Stimulated activated CD8-positive, alpha-beta memory T cell treated with anti-CD3 and anti-CD28 coated beads, Interleukin-2, amount 100 ng/mL, for 1 hour (primary cell): ENCODE results near the gene MAML2.

Experiments
- DNase-seq, 2 donors: peaks; one replicate each; pipeline ENCODE4 v3.0.0-alpha.2; 2020; ENCODE audit warnings: low read depth in 2 of 2

Gene MAML2

DNA sequence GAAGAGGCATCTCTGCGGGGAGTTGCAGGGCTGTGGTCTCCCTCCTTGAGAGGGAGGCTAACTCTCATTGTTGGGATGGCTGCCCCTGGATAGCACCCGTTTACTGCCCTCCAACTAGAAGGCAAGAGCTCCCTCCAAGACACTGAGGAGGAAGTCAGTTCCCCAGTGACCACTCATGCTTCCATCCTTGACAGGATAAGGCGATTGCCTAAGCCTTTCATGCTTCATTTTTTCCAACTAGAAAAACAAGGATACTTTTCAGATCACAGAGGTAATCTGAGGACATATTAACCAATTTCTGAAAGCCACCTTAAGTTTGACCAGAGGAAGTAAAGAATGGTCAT, 186.6 kb downstream of the MAML2 start:
- DNase-seq: no peak

DNA sequence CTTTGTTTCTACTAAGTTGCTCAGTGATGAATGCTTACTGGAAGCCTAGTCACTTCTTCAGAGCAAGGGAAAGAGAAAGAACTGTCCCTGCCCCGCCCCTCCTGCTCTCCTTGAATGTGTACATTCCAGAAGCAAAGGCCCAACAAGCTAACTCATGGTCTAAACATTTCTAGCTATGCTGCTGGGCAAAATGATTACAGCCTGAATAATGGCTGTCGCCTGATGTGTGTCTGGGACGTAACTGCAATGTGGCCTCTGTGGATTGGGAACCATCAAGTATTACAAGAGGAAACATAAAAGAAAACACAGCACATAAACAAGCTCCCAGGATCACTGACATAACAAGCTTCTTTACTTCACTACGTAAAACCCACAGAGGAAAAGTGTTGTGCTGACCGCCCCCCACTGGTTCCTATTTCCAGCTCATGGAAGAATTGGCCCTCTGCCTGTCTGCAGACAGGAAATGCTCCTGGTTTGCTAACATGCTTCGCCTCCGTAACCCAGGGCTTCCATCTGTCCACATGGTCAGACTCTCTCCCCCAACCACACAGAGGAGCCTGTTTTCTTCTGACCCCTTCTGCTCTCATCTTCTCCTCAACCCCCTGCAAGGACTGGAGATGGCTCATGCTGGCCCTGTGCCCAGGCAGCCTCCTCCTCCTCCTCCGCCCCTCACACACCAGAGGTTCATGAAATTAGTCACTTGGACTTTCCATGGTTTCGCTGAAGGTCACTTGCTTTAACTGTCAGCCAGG, 187.2 kb downstream of the MAML2 start:
- no peak for DNase-seq

DNA sequence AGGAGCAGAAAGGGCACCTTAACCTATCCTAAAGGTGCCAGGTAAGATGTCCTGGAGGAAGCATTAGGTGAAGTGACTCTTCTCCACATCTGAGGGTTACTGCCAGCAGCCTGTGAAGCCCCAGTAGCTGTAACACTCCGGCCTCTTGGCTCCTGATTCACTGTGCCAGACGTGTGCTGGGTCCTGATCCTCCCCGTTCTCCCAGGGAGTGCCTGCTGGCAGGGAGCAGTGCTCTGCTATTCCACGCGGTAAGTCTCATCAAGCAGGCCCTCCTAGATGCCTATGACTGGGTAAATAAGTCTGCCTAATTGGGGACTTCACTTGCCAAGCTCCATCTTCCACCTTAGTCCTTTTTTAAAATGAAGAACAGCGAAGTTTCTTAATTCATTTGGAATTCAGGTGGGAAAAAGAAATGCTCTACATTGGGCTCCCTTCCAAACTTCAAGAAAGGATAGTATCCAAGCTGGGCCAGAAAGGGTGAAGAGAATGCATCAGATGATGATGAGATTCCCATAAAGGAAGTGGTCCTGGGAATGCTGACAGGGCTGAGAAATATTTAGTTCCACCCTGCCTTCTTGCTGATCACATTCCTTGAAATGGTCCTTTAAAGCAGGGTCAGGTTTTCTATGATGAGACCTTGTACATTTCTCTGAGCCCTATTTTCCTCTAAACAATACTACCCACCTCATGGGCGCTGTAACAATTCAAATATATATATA, 188.0 kb downstream of the MAML2 start:
- no peak for DNase-seq

DNA sequence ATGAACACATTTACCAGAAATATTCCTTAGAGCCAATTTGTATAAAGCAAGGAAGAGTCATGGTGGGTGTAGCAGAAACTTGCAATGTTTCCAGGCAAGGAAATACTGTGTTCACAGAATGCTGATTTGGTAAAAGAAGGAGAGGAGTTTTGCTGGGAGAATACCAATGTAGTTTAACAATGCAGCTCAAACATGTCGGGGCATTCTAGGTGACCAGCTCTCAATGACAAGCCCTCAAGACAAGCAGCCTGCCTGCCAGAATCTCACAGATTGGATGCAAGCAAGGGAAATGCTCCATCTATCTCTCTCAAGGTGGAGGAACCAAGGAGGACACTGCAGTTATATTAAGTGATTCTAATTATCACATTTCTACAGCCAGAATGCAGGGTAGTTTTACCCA, 190.4 kb downstream of the MAML2 start:
- no peak for DNase-seq

DNA sequence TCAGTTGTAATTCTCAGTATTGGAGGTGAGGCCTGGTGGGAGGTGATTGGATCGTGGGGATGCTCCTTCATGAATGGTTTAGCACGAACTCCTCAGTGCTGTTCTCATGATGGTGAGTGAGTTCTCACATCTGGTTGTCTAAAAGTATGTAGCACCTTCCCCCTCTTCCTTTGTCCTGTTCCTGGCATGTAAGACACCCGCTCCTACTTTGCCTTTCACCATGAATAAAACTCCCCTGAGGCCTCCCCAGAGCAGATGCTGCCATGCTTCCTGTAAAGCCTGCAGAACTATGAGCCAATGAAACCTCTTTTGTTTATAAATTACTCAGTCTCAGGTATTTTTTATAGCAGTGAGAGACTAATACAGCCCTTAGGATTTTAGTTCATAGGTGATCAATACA, 191.5 kb downstream of the MAML2 start:
- DNase-seq: no peak

DNA sequence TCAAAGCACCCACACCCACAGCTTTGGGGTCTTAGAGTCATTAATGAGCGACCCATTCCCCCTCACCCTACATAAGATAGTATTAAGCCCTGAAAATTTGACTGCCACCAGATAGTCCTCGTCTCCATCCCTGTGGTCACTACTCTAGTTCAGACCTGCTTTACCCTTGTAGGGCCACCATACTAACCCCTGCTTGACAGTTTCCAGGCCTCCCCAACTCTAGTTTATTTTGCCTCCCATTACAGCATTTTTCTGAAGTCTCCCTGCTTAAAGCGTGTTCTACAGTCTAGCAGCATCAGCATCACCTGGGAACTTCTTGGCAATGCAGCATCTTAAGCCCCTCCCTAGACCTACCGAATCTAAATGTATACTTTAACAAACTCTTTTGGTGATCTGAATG, 192.4 kb downstream of the MAML2 start:
- DNase-seq: no peak

DNA sequence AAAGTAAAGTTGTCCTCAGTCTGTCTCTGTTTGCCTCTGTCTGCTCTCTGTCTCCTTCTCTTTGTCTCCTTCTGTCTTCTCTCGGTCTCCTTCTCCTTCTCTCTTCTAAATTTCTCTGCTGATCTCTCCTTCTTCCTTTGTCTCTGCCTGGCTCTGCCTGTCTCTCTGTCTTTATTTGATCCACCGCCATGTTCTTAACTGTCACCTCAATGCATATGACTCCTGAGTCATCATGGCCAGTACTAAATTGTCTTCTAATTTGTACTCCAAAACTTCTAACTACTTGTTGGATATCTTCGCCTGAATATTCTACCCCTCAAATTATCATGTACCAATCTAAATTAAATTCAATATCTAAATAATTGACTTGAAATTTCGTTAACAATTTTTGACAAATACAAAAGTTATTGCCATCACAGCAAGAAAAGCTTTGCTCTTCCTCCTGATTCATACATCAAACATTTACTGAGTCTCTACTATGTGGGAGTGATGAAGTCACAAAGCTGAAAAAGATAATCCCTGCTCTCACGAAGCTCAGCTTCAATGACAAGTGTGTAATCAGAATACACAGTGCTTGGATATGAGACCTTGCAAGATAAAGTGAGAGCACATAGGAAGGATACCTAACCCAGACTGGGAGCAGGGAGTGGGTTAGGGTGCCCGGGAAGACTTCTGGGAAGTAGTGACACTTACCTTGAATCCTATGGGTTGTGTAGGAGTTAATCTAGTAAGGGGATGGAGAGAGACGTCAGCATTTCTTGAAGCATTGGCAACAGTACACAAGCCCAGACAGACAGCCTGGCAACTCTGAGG, 193.0 kb downstream of the MAML2 start:
- no peak for DNase-seq

DNA sequence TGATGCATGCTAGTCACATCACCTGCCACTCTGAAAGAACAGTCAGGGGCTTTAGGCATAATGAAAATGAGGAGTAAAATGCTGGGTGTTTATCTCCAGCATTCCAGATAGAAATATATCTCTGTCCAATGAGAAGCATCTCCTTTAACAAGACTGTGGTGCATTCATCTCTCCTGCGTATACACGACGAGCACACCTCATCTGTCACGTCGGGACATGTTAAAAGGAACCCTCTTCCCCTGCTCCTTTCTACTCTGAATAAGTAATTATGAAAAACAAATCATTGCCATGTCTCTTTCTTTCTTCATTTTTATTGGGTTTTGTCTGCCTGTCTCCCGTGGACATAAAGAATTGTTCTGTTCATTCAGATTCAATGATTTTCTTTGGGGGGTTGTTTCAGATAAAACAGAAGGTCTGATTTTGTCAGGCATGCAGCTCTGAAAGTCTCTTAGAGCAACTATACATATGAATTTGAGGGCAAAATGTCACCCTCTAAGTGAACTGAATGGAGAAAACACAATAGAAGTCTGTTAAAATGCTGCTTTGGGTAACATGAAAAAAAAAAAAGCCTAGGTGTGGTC, 195.0 kb downstream of the MAML2 start:
- no peak for DNase-seq

DNA sequence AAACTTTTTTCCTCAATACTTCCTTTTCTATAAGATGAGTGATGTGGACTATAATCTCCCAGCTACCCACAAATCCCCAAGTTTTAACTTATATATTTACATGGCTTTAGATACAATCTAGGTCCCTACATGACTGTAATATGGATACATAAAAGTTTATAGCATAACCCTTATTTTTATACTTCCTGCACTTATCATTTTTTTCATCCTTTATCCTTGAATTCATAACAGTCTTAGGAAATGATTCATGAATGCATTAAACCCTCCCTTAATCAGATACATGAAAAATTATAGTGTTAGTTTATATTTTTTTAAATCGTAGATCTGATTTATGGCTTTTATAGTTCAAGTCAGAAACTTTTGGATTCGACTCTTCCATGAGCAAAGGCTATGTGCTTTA, 195.8 kb downstream of the MAML2 start:
- no peak for DNase-seq

DNA sequence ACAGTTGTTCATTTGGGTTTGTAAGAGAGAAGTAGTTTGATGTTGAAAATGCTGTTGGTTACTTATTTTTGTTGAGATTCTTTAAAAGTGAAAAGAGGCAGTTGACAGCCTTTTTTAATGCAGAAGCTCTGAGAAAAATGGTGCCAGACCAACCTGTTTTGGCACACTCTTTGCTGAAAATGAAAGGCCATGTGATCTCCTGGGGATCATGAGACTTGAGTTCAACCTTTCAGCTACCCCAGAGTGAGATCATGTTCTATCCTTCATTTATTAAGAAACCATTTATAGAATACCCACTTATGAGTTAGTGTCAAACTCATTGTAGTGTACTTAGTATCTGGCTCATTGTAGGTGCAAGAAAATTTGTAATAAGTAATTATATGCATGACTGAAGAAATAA, 196.2 kb downstream of the MAML2 start:
- DNase-seq: no peak

DNA sequence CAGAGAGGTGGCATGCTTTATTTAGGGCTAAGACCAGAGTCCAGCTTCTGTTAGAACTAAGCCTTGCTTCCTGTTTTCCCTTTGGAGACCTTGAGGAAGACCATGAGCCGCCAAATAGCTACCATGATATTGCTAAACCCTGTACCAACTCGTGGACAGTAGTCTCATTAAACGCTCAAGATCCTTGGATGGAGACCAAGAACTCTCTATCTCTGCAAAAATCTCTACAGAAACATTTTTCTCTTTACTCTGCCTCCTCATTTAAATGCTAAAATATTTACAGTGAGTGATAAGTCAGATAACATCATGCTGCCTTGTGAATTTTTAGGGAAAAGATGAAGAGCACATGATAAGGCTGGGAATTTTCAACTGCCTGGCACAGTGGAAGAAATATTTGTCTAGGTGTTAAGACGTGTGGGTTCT, 197.8 kb downstream of the MAML2 start:
- no peak for DNase-seq

DNA sequence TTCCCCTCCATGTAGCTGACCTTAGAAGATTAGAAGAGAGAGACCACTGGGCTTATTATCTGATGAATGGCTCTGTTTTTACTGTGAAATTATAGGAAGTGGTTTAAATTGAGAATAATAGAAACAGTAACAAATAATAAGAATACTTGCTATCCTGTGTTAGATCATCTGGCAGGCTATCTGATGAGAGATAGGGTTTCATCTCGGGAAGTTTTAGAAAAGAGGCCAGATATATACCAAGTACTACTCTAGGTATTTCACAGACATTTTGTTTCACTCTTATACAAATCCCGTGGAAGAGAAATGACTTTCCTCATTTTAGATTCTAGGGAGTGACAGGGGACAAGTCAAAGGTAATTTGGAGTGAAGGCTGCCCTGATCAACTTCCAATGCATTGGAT, 198.4 kb downstream of the MAML2 start:
- no peak for DNase-seq

DNA sequence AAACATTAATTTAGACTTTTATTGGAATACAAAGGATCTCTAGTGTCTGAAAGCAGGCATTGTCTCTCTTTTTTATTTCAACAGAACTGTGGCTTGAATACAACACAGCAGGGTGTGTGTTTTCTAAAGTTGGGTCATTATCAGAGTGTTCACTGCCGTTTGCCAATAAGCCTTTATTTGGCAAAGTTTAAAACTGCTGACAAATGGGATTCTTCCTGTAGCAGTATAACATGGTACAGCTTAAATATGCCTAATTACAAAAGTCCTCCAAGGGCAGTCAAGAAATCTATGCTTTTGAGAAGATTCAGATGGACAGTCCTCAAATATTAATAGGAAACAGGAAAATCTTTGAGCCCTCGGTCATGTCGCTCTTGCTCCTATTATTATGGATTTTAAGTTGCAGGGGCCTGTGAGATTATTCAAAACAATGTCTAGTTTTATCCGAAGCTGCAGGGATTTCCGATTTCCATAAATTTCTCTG, 199.9 kb downstream of the MAML2 start:
- no peak for DNase-seq

DNA sequence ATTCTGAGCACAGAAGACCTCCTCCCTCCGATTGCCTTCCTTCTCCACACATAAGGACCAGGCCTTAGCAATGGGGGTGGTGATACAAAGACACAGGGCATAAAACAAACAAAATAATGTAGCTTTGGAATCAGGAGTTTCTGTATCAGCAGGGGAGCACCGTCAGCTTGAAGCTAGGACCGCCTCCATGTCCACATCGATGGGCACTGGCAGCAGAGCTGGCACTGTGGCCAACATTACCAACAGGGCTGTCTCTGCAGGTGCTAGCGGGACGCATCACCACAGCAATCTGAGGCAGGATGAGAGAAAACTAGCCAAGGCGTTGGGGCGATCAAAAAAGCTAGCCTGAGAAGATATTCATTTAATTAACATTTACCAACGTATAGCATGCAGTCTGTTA, 201.4 kb downstream of the MAML2 start:
- DNase-seq: no peak

DNA sequence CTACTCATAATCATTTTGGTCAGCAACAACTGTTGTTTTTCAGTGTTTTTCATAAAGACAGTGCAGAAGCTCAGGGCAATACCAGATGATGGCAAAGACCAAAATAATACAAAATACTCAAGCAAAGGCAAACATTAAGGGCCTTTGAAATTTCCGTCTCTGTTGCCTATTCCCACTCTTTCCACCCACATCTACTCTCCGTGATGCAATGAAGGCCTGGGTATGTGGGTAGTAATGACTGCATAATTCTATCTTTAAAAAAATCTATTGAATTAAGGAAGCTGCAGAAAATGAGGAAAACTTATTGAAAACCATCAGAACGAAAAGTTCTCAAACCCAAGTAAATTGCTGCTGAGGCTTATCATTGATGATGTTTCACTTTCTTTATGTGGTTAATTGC, 203.3 kb downstream of the MAML2 start:
- no peak for DNase-seq

DNA sequence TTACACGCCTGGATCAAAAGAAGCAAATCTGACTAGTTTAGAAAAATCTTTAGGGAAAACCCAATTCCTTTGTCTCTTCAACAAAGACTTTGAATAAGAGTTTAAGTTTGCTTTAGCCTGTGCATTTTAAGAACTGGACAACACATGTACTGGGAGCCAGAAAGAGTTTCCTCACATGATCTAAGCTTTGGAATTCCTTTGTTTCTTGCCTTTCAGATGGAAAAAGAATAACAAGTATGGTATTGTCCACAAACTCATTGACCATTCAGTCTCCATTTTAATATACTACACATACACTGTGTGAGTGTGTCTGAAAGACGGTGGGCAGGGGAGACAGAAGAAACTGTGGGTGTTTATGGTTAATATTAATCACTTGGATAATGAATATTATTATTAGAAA, 205.6 kb downstream of the MAML2 start:
- no peak for DNase-seq

DNA sequence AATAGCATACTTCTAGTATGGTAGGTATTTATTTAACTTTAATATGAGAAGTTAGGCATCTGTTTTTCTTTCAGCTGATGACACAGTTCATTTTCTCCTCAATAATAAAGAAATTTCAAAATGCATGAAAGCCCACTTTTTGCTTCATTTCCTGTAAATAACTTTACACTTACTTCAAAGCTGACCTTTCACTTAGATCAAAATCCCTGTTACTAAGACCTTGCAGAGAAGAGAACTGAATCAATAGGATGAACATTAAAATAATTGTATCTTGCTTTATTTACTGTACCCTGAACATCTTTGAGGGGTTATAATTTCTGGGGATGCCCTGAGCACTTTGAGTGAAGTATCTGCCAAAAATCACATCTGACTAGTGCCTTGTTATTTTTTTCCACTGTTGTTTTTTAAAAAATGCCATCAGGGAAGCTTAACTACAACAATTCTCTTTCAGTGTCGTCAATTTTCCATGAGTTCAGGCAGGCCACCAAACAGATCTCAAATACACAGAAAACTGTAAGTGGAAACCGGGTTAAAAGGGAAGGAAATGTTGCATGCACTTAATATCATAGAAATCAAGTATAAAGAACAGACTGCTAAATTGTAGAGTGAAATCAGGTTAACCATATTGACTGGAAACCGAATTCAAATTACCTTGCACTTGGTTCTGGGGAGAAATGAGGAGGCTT, 206.2 kb downstream of the MAML2 start:
- no peak for DNase-seq

DNA sequence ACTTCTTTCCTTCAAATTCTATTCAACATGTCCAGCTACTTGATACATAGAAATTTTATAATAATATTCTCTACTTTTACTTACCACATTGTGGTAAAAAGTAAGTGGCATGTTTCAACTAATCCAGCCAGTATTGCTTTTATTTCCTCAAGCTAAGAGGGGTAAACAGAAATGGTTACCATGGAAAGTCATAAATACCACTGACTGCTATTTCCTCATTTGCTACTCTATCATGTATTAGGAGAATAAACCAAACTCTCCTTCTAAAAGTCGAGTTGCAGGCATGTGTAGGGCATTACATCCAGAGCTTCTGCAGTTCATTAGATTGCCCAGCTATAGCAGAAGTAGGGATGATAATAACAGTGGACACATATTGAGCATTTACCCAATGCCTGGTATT, 208.4 kb downstream of the MAML2 start:
- no peak for DNase-seq

DNA sequence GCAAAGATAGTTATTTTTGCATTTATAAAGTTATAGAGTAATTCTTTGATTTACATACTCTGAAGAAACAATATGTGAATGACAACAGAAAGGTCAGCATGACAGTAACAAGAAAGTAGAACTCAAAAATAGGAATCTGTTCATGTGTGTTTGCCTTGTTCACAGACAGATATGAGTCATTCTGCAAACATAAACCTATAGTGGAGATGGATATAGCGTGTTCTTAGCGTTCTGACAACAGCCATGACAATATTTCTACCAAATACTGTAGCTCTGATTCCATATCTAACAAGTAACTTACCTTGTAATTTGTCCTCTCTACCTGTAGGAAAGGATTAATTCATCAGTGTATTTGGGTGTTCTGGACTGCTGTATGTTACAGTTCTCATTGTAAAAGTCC, 210.6 kb downstream of the MAML2 start:
- DNase-seq: no peak

DNA sequence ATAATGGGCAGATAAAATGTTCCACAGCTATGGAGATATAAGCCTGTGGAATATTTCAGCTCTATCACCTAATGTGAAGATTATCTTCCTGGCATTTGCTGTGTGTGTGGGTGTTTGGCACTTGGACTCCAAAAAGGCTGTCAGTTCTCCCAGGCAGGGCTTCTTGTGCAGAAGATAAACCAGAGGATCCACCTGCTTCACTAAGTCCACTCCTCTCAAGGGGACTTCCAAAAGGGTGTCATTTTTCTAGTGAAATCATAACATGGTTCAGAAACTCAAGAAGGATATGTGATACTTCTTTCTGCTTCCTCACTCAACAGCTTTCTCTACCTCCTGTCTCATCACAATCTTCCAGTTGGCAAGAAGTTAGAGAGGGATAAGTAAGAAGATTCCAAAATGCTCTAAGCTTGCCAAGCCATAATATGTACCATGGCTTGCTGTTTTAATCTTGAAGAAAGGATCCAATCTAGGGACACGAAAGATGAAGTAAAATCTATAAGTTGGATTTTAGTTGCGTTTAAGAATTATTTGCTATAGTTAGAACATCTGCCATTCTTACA, 212.9 kb downstream of the MAML2 start:
- no peak for DNase-seq

DNA sequence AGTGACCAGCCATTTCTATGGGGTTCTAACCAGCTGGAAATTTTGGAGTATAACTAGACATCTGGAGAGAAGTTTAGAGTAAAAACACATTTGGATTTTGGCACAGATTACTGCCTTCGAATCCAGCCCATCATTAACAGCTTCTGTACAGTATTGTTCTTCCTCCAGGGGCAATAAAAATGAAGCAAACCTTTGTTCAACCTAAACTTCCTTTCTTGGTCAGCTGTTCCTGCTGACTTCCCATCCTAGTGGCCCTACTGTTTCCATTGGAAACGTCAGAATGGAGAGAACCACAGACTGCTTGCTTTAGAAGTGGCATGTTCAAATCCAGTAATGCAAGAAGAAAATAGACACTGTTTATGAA, 215.4 kb downstream of the MAML2 start:
- no peak for DNase-seq
